Thoracic aorta (tissue), 2 donors: ENCODE results near the gene CPNE2. TPM values are rescaled to one million over a fixed set of nuclear protein-coding genes. Genes with fewer than 3 reads are reported as not detected.

Source experiments
- ATAC-seq: fragments of 150-250 bp; one replicate; pipeline ENCODE4 v1.8.0; 2017; ENCODE audit warnings: low read depth; ENCODE audit not compliant: insufficient number of reproducible peaks, low FRiP score
- DNase-seq: peaks from one replicate; pipeline ENCODE4 v3.0.0-alpha.2; 2020; ENCODE audit warnings: low spot score
- H3K27ac ChIP-seq, 2 donors: fragments of 200-600 bp; sonication (generic); 1 replicate in 1 of 2; 2 replicates in 1 of 2; pipeline ENCODE4 v1.5.1; 2016; ENCODE audit warnings: mild to moderate bottlenecking in 2 of 2, moderate library complexity in 2 of 2
- H3K27me3 ChIP-seq: fragments of 200-600 bp; sonication (generic); replicated peaks from 2 replicates; pipeline ENCODE4 v1.6.0; 2016; ENCODE audit warnings: mild to moderate bottlenecking; ENCODE audit not compliant: insufficient read depth
- H3K36me3 ChIP-seq: fragments of 200-600 bp; sonication (generic); one replicate; pipeline ENCODE4 v1.5.1; 2016
- H3K4me1 ChIP-seq, 2 donors: fragments of 200-600 bp; sonication (generic); 1 replicate in 1 of 2; 2 replicates in 1 of 2; pipeline versions ENCODE4 v1.5.1 to v1.6.0; 2016; ENCODE audit warnings: low read depth in 2 of 2, mild to moderate bottlenecking in 1 of 2; ENCODE audit not compliant: control insufficient read depth in 1 of 2
- H3K4me3 ChIP-seq: fragments of 200-600 bp; sonication (generic); 2 replicates; pipeline ENCODE4 v1.5.1; 2016; ENCODE audit warnings: mild to moderate bottlenecking
- H3K9me3 ChIP-seq: fragments of 200-600 bp; sonication (generic); 2 replicates; pipeline ENCODE4 v1.5.1; 2016
- CTCF ChIP-seq: fragments of 200-600 bp; sonication (generic); IDR thresholded peaks from one replicate; pipeline ENCODE4 v1.5.1; 2019; ENCODE audit warnings: antibody characterized with exemption
- total RNA-seq, 2 donors: library from RNA; depleted of rRNA; stranded (reverse); fragments of >200 nt; gene quantifications; one replicate each; pipeline versions ENCODE4 v1.1.0 to v1.2.3, GENCODE V29; 2016

The CPNE2 gene
- total RNA-seq, 2 donors from 2014 or later, result 28.3 to 47.4 TPM

DNA sequence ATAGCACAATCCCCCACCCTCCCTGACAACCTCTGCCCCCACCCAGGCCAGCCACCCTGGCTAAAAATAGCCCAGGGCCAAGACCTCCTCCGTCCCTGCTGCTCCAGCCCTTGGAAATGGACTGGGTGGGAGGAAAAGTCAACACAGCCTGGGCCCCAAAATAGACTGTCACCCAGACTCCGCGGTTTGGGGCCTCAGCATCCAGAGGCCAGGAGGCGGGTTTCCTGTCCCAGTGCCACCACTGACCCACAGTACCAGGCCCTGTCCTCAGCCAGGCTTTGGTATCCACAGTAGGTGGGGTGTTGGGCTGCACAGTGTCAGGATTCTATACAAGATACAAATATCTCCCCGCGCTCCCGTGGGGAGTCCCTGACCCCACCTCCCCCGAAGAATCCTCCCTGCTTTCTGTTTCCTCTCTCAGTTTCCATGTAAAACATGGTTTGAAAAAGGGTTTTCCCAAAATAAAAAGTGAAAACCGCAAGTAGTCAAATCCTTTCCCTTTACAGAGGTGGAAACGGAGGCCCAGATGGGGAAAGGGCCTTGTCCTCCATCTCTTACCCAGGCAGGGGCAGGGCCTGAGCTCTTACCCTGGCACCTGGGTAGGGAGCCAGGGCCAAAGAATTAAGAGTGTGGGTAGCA lies 20.1 kb downstream of the CPNE2 start:
- Histone ChIP-seq H3K9me3 (no peaks in the 10 kb centered on the region), H3K4me3 (no peak overlapping the region), H3K36me3 (no peaks in the 10 kb centered on the region), H3K27ac (peak overlapping the region in 1 of 2 donors; percentile 20), H3K27me3 (no peaks in the 10 kb centered on the region), H3K4me1 (peaks cover 6 to 27% of the 10 kb centered on the region in 2 donors)
- no peak for TF ChIP-seq CTCF
- ATAC-seq (no peak), DNase-seq (no peak)

- H3K27me3 ChIP-seq, result no peaks in the 10 kb centered on the region
- peak overlapping the region in 1 of 2 donors; percentile 20 for H3K27ac ChIP-seq
- ATAC-seq (no peak), DNase-seq (no peak)
- no peaks in the 10 kb centered on the region for H3K36me3 ChIP-seq
- no peak overlapping the region for H3K4me3 ChIP-seq
- no peaks in the 10 kb centered on the region for H3K9me3 ChIP-seq
- TF ChIP-seq CTCF, result no peak
- H3K4me1 ChIP-seq, result peaks cover 6 to 27% of the 10 kb centered on the region in 2 donors
Measured at GRCh38 chr16:57113042-57113453, 20.7 kb downstream of the CPNE2 start.

DNA sequence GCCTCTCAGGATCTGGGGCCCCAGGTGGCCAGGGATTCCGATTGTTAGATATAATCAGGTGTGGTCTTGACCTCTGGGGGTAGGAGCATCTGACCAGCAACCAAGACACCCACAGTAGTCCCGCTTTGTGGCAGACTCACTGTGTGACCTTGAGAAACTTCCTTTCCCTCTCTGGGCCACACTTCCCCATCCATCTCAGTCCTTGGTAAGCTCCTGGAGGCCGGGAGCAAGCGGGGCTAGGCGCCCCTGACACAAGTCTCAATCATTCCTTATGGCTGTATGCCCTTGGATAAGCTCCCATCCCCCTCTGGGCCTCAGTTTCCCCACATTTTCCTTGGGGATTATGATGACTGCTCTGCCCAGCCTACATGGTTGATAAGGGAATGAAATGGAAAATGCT lies 21.3 kb downstream of the CPNE2 start:
- H3K36me3 ChIP-seq, result no peaks in the 10 kb centered on the region
- ATAC-seq (no peak), DNase-seq (no peak)
- H3K4me1 ChIP-seq, result peaks cover 6 to 27% of the 10 kb centered on the region in 2 donors
- no peaks in the 10 kb centered on the region for H3K9me3 ChIP-seq
- no peaks in the 10 kb centered on the region for H3K27me3 ChIP-seq
- H3K27ac ChIP-seq, result no peak overlapping the region
- H3K4me3 ChIP-seq, result no peak overlapping the region
- no peak for TF ChIP-seq CTCF

GRCh38 chr16:57115168-57115513 lies 22.8 kb downstream of the CPNE2 start:
- Histone ChIP-seq H3K9me3 (no peaks in the 10 kb centered on the region), H3K36me3 (no peaks in the 10 kb centered on the region), H3K27ac (no peak overlapping the region), H3K4me3 (no peak overlapping the region), H3K27me3 (no peaks in the 10 kb centered on the region), H3K4me1 (peaks cover 6 to 27% of the 10 kb centered on the region in 2 donors)
- ATAC-seq (no peak), DNase-seq (no peak)
- no peak for TF ChIP-seq CTCF

- DNase-seq (no peak), ATAC-seq (no peak)
- H3K36me3 ChIP-seq, result no peaks in the 10 kb centered on the region
Measured at GRCh38 chr16:57115514-57116182, 23.3 kb downstream of the CPNE2 start.

More at GRCh38 chr16:57115514-57116182, 23.3 kb downstream of the CPNE2 start:
- Histone ChIP-seq H3K9me3 (no peaks in the 10 kb centered on the region), H3K4me1 (peaks cover 6 to 27% of the 10 kb centered on the region in 2 donors), H3K4me3 (no peak overlapping the region), H3K27me3 (no peaks in the 10 kb centered on the region), H3K27ac (no peak overlapping the region)
- TF ChIP-seq CTCF, result no peak
